HL-60 (cell line): ENCODE results near the gene SPAM1.

Source experiments
- DNase-seq, 2 experiments: peaks; one replicate each; pipeline ENCODE4 v3.0.0-alpha.2; 2010 to 2020; ENCODE audit warnings: low read depth in 1 of 2, low spot score in 1 of 2
- H3K27ac ChIP-seq: fragments of 250-450 bp; sonication (Bioruptor Pico); replicated peaks from 2 replicates; pipeline ENCODE4 v1.5.1; 2020; ENCODE audit warnings: mild to moderate bottlenecking, moderate library complexity
- H3K27me3 ChIP-seq: fragments of 250-450 bp; sonication (Bioruptor Pico); 2 replicates; pipeline ENCODE4 v1.5.1; 2021; ENCODE audit warnings: mild to moderate bottlenecking, moderate library complexity; ENCODE audit not compliant: insufficient read depth, poor library complexity, severe bottlenecking
- H3K4me3 ChIP-seq: replicated peaks from 2 replicates; pipeline ENCODE4 v1.5.1; 2011; ENCODE audit warnings: mild to moderate bottlenecking, control low read depth, low read length; ENCODE audit not compliant: insufficient read depth
- CTCF ChIP-seq: IDR thresholded peaks from one replicate; pipeline ENCODE4 v1.5.1; 2011; ENCODE audit warnings: low read length, control low read depth, inconsistent platforms; ENCODE audit not compliant: insufficient read depth
- GABPA ChIP-seq: IDR thresholded peaks from 2 replicates; pipeline ENCODE4 v1.6.1; 2012; ENCODE audit warnings: low read depth
- POLR2AphosphoS5 ChIP-seq: IDR thresholded peaks from 2 replicates; pipeline ENCODE4 v1.6.1; 2012; ENCODE audit warnings: low read depth
- REST ChIP-seq: IDR thresholded peaks from 2 replicates; pipeline ENCODE4 v1.6.1; 2012; ENCODE audit warnings: low read depth; ENCODE audit not compliant: insufficient replicate concordance
- SPI1 ChIP-seq: IDR thresholded peaks from 2 replicates; pipeline ENCODE4 v1.6.1; 2012; ENCODE audit warnings: low read depth, mild to moderate bottlenecking, borderline replicate concordance

Gene SPAM1

DNA sequence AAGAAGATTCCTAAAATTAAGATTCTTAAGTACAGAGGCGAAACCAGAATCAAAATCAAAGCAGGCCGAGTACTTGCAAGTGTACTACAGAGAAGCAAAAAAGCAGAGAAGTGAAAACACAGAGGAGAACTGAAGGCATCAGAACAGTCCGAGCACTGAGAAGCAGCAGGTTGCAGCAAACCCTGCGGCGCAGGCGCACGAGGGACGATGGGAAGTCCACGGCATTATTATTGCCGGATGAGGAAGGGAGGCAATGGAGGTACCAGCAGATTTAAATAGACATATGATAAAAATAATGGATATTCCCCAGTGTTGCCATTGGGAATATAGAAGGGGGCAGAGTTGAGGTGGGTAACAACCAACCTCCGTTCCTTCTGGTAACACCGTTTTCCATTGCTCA lies 7.2 kb upstream of the SPAM1 start:
- no peak overlapping the region for H3K4me3 ChIP-seq
- H3K27ac ChIP-seq: no peak overlapping the region
- no peaks in the 10 kb centered on the region for H3K27me3 ChIP-seq
- DNase-seq: no peak
- TF ChIP-seq CTCF: no peak
- TF ChIP-seq GABPA: no peak
- TF ChIP-seq SPI1: no peak
- TF ChIP-seq POLR2AphosphoS5: no peak
- TF ChIP-seq REST: no peak

DNA sequence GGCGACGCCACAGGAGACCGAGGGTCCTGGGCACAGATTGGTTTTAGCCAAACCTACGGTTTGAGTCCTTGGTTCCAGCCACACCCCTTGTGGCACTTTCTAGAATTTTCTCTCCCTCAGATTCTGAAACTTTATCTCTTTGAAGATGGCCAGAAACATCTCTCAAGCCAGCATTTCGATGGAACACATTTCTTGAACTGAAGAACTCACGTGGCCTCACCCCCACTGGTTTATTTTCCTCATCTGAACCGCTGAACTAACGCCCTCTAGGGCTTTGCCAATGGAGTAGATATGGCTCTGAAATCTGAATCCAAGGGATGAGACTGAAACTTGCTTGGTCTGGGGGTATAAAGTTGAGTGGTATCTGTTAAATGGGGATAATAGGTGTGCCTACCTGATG lies 6.7 kb upstream of the SPAM1 start:
- no peak overlapping the region for H3K27ac ChIP-seq
- H3K27me3 ChIP-seq: no peaks in the 10 kb centered on the region
- no peak for DNase-seq
- H3K4me3 ChIP-seq: no peak overlapping the region
- TF ChIP-seq GABPA (no peak), SPI1 (no peak), REST (no peak), CTCF (no peak), POLR2AphosphoS5 (no peak)

GRCh38 chr7:123923599-123923998 lies 1.4 kb upstream of the SPAM1 start:
- no peak for DNase-seq
- no peak for TF ChIP-seq POLR2AphosphoS5
- TF ChIP-seq REST: no peak
- TF ChIP-seq SPI1: no peak
- no peak for TF ChIP-seq CTCF
- no peak for TF ChIP-seq GABPA
- Histone ChIP-seq H3K27ac (no peak overlapping the region), H3K4me3 (no peak overlapping the region), H3K27me3 (no peaks in the 10 kb centered on the region)
